ENCODE results near the gene P2RY6. TPM values are rescaled to one million over a fixed set of nuclear protein-coding genes. Genes with fewer than 3 reads are reported as not detected.

Gene P2RY6
- polyA plus RNA-seq, 2 of the 4 experiments (the other 2 are of a cell fraction): 6.8 to 8.8 TPM

- no peak for ATAC-seq
- Histone ChIP-seq H3K4me2 (no peak overlapping the region), H3K4me1 (peaks cover 17% of the 10 kb centered on the region), H3K4me3 (no peak overlapping the region), H3K27ac (no peak overlapping the region), H3K9me3 (no peaks in the 10 kb centered on the region)
- POLR2A ChIA-PET: interaction anchor here (1.1 kb wide), 1 partner anchor 11 kb away, joined by 4 read pairs; no protein-coding TSS in a partner anchor
- TF ChIP-seq HOXB13 (CRISPR knock-in tag; IDR thresholded peaks at IDR 0.05; ENCODE audit: low read depth) (no peak), JUNB (IDR thresholded peaks at IDR 0.05) (no peak), TP53 (CRISPR knock-in tag; IDR thresholded peaks at IDR 0.05) (no peak), CTCF (IDR thresholded peaks at IDR 0.05) (no peak), SREBF2 (IDR thresholded peaks at IDR 0.05) (no peak), ELK1 (IDR thresholded peaks at IDR 0.05; ENCODE audit: low read depth, low read length) (no peak), RNF2 (IDR thresholded peaks at IDR 0.05; ENCODE audit: borderline replicate concordance, low read depth) (no peak), CHD4 (IDR thresholded peaks at IDR 0.05; ENCODE audit: borderline replicate concordance) (no peak), ATOH8 (CRISPR knock-in tag; IDR thresholded peaks at IDR 0.05; ENCODE audit: low read depth) (no peak), ZNF302 (CRISPR knock-in tag; IDR thresholded peaks at IDR 0.05) (no peak), MAFK (IDR thresholded peaks at IDR 0.05; ENCODE audit: partially characterized antibody) (no peak), RARB (CRISPR knock-in tag; IDR thresholded peaks at IDR 0.05) (no peak), GATA3 (IDR thresholded peaks at IDR 0.05; ENCODE audit: borderline replicate concordance) (no peak), CBX2 (IDR thresholded peaks at IDR 0.05; ENCODE audit: borderline replicate concordance, low read depth) (no peak), KDM1A (IDR thresholded peaks at IDR 0.05; ENCODE audit: low read depth) (no peak)
- TF ChIP-seq, protein P1, sequence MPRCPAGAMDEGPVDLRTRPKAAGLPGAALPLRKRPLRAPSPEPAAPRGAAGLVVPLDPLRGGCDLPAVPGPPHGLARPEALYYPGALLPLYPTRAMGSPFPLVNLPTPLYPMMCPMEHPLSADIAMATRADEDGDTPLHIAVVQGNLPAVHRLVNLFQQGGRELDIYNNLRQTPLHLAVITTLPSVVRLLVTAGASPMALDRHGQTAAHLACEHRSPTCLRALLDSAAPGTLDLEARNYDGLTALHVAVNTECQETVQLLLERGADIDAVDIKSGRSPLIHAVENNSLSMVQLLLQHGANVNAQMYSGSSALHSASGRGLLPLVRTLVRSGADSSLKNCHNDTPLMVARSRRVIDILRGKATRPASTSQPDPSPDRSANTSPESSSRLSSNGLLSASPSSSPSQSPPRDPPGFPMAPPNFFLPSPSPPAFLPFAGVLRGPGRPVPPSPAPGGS (IDR thresholded peaks at IDR 0.05): no peak
- TF ChIP-seq, protein P2, sequence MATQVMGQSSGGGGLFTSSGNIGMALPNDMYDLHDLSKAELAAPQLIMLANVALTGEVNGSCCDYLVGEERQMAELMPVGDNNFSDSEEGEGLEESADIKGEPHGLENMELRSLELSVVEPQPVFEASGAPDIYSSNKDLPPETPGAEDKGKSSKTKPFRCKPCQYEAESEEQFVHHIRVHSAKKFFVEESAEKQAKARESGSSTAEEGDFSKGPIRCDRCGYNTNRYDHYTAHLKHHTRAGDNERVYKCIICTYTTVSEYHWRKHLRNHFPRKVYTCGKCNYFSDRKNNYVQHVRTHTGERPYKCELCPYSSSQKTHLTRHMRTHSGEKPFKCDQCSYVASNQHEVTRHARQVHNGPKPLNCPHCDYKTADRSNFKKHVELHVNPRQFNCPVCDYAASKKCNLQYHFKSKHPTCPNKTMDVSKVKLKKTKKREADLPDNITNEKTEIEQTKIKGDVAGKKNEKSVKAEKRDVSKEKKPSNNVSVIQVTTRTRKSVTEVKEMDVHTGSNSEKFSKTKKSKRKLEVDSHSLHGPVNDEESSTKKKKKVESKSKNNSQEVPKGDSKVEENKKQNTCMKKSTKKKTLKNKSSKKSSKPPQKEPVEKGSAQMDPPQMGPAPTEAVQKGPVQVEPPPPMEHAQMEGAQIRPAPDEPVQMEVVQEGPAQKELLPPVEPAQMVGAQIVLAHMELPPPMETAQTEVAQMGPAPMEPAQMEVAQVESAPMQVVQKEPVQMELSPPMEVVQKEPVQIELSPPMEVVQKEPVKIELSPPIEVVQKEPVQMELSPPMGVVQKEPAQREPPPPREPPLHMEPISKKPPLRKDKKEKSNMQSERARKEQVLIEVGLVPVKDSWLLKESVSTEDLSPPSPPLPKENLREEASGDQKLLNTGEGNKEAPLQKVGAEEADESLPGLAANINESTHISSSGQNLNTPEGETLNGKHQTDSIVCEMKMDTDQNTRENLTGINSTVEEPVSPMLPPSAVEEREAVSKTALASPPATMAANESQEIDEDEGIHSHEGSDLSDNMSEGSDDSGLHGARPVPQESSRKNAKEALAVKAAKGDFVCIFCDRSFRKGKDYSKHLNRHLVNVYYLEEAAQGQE (IDR thresholded peaks at IDR 0.05): no peak
- FAIRE-seq: no peak
- DNase-seq (ENCODE audit: low read depth in 1 of 2, low spot score in 1 of 2): no peak
- CTCF ChIA-PET: interaction anchor here (0.7 to 18.2 kb wide), 6 partner anchors 8 to 40 kb away, joined by 3 to 205 read pairs (median 28); partner anchors contain the start of gene ARHGEF17
- WGBS (ENCODE audit: missing lambda C conversion rate): 87% methylated on average over 8 of the region's 8 CpGs
Observed at GRCh38 chr11:73318501-73319011, 46.4 kb downstream of the P2RY6 start.
